CD4-positive, alpha-beta T cell (primary cell): ENCODE measurements around the gene BCAS2. TPM values are rescaled to one million over a fixed set of nuclear protein-coding genes. Genes with fewer than 3 reads are reported as not detected.

Source experiments
- ATAC-seq: fragments of 200-7000 bp; cut with Tn5 transposase; one replicate; pipeline ENCODE4 v1.10.0; 2022; ENCODE audit warnings: mild to moderate bottlenecking; ENCODE audit not compliant: poor library complexity
- CTCF ChIA-PET: fragments of 350-600 bp; sonication (Branson Sonifier 250); formaldehyde crosslinking; loops from one replicate; lab custom pipeline; 2021; ENCODE audit warnings: antibody characterized with exemption, inconsistent platforms; lab: Charles Lee
- POLR2A ChIA-PET: fragments of 350-600 bp; sonication (Branson Sonifier 250); formaldehyde crosslinking; loops from one replicate; lab custom pipeline; 2021; ENCODE audit warnings: antibody characterized with exemption, inconsistent platforms; lab: Charles Lee
- DNase-seq, 14 experiments: peaks; one replicate each; pipeline ENCODE4 v3.0.0-alpha.2; 2013 to 2020; ENCODE audit warnings: mixed read lengths in 2 of 14
- H3K27ac ChIP-seq, 2 donors: one replicate each; pipeline versions ENCODE4 v1.5.1 to v1.7.0; 2013; ENCODE audit warnings: low read length in 2 of 2, low read depth in 1 of 2, mild to moderate bottlenecking in 1 of 2
- H3K27me3 ChIP-seq, 2 experiments: 1 replicate in 1 of 2; 2 replicates in 1 of 2; pipeline versions ENCODE4 v1.6.1 to v1.7.0; 2013; ENCODE audit warnings: low read length in 2 of 2, control low read depth in 1 of 2, mild to moderate bottlenecking in 1 of 2, moderate library complexity in 1 of 2; ENCODE audit not compliant: insufficient read depth in 2 of 2, control insufficient read depth in 1 of 2
- H3K36me3 ChIP-seq: one replicate; pipeline ENCODE4 v1.6.1; 2013; ENCODE audit warnings: low read length, control low read depth; ENCODE audit not compliant: insufficient read depth
- H3K4me1 ChIP-seq: one replicate; pipeline ENCODE4 v1.6.1; 2013; ENCODE audit warnings: low read length, control low read depth; ENCODE audit not compliant: insufficient read depth
- H3K4me3 ChIP-seq: one replicate; pipeline ENCODE4 v1.5.1; 2013; ENCODE audit warnings: mild to moderate bottlenecking, low read length, moderate library complexity
- H3K9me3 ChIP-seq, 2 experiments: 1 replicate in 1 of 2; 2 replicates in 1 of 2; pipeline versions ENCODE4 v1.6.1 to v1.7.0; 2013; ENCODE audit warnings: low read length in 2 of 2, mild to moderate bottlenecking in 2 of 2, control low read depth in 1 of 2, moderate library complexity in 1 of 2; ENCODE audit not compliant: control insufficient read depth in 1 of 2, insufficient read depth in 1 of 2
- H3K27ac Mint-ChIP-seq: one replicate; pipeline ENCODE4 v1.8.0; 2020; ENCODE audit warnings: mixed read lengths
- H3K27me3 Mint-ChIP-seq: one replicate; pipeline ENCODE4 v1.8.0; 2021; ENCODE audit warnings: mixed read lengths
- H3K36me3 Mint-ChIP-seq: one replicate; pipeline ENCODE4 v1.8.0; 2021; ENCODE audit warnings: low read depth, mixed read lengths
- H3K4me1 Mint-ChIP-seq: one replicate; pipeline ENCODE4 v1.8.0; 2021; ENCODE audit warnings: low read depth, mixed read lengths
- H3K4me3 Mint-ChIP-seq: one replicate; pipeline ENCODE4 v1.8.0; 2020; ENCODE audit warnings: mild to moderate bottlenecking, mixed read lengths
- H3K9me3 Mint-ChIP-seq: one replicate; pipeline ENCODE4 v1.8.0; 2020; ENCODE audit warnings: mixed read lengths
- CTCF ChIP-seq: fragments of 200-600 bp; IDR thresholded peaks from one replicate; pipeline ENCODE4 v1.8.0; 2022; ENCODE audit warnings: antibody characterized with exemption, mild to moderate bottlenecking
- intact Hi-C, 2 experiments: fragments of 100-400 bp; cut with DNase I in 1 of 2; cut with micrococcal nuclease in 1 of 2; formaldehyde crosslinking; loops; one replicate each; pipeline versions ENCODE4 v1.15.1 to v1.9.0; 2023 to 2025; cut with DNase I, micrococcal nuclease
- total RNA-seq, 174 experiments: library from RNA in 2 of 174; stranded (reverse) in 2 of 174; gene quantifications; one replicate each; pipeline ENCODE4 v1.2.3 and lab custom pipeline; 2021 to 2026

Gene BCAS2
- total RNA-seq, 2 experiments from 2014 or later = 109 to 111 TPM

DNA sequence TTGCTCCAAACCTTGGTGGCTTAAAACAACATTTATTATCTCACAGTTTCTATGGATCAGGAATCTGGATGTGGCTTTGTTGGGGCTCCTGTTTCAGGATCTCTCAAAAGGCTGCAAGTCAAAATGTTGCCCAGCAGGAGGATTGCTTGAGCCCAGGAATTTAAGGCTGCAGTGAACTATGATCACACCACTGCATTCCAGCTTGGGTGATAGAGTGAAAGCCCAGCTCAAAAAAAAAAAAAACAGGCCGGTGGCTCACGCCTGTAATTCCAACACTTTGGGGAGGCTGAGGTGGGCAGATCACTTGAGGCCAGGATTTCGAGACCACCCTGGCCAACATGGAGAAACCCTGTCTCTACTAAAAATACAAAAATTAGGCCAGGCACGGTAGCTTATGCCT, 30.0 kb downstream of the BCAS2 start:
- no peak overlapping the region for H3K4me3 Mint-ChIP-seq

GRCh38 chr1:114550336-114550735, 31.1 kb downstream of the BCAS2 start:
- Histone ChIP-seq H3K4me3 (no peak overlapping the region), H3K9me3 (no peaks in the 10 kb centered on the region), H3K27ac (no peak overlapping the region), H3K27me3 (no peaks in the 10 kb centered on the region), H3K36me3 (no peaks in the 10 kb centered on the region), H3K4me1 (no peaks in the 10 kb centered on the region)
- Mint-ChIP-seq H3K4me3 (no peak overlapping the region), H3K4me1 (no peaks in the 10 kb centered on the region), H3K36me3 (no peaks in the 10 kb centered on the region), H3K27me3 (peaks cover 4% of the 10 kb centered on the region), H3K27ac (no peak overlapping the region), H3K9me3 (no peaks in the 10 kb centered on the region)
- DNase-seq (no peak), ATAC-seq (no peak)
- CTCF ChIA-PET = interaction anchor here (0.6 kb wide), 2 partner anchors 8 to 114 kb away, joined by 3 read pairs; no protein-coding TSS in a partner anchor
- intact Hi-C loops = no loop called here
- POLR2A ChIA-PET = no interaction called here
- no peak for TF ChIP-seq CTCF

More for the DNA sequence above, 30.0 kb downstream of the BCAS2 start:
- Mint-ChIP-seq H3K36me3 (no peaks in the 10 kb centered on the region), H3K27me3 (peaks cover 4% of the 10 kb centered on the region), H3K4me1 (no peaks in the 10 kb centered on the region), H3K9me3 (no peaks in the 10 kb centered on the region), H3K27ac (no peak overlapping the region)
- ChIA-PET CTCF (no interaction called here), POLR2A (no interaction called here)
- H3K9me3 ChIP-seq = no peaks in the 10 kb centered on the region
- no peak overlapping the region for H3K27ac ChIP-seq
- H3K36me3 ChIP-seq = no peaks in the 10 kb centered on the region
- no peaks in the 10 kb centered on the region for H3K4me1 ChIP-seq
- H3K4me3 ChIP-seq = no peak overlapping the region
- DNase-seq (no peak), ATAC-seq (no peak)
- TF ChIP-seq CTCF = no peak
- intact Hi-C loops = no loop called here
- no peaks in the 10 kb centered on the region for H3K27me3 ChIP-seq

DNA sequence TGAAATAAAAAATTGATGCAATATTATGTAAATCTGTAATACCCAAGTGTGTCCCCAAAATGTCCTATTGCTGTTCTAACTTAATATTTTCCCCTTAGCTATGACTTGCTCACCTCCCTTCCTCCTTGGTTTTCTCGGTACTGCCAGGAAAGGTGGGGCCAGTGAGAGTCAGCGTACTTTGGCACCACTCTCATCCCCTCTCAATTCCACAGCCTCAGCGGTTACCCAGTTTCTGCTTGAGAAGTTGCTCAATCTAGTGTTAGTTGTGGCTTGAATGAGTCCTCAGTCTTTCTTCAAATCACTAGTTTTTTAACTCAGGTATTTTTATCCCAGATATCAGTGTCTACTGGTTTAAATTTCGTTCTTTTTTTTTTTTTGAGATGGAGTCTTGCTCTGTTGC, 32.3 kb downstream of the BCAS2 start:
- CTCF ChIA-PET = no interaction called here
- no peaks in the 10 kb centered on the region for H3K4me1 ChIP-seq
- Mint-ChIP-seq H3K27ac (no peak overlapping the region), H3K27me3 (peaks cover 4% of the 10 kb centered on the region), H3K36me3 (no peaks in the 10 kb centered on the region), H3K4me3 (no peak overlapping the region), H3K9me3 (no peaks in the 10 kb centered on the region), H3K4me1 (no peaks in the 10 kb centered on the region)
- H3K4me3 ChIP-seq = no peak overlapping the region
- no peaks in the 10 kb centered on the region for H3K36me3 ChIP-seq
- no peak for TF ChIP-seq CTCF
- DNase-seq (no peak), ATAC-seq (no peak)
- H3K27me3 ChIP-seq = no peaks in the 10 kb centered on the region
- POLR2A ChIA-PET = no interaction called here
- no peaks in the 10 kb centered on the region for H3K9me3 ChIP-seq
- intact Hi-C loops = no loop called here
- H3K27ac ChIP-seq = no peak overlapping the region
